Sigmoid colon (tissue), 7 donors: ENCODE measurements around the gene CRNKL1. TPM values are rescaled to one million over a fixed set of nuclear protein-coding genes. Genes with fewer than 3 reads are reported as not detected.

Experiments
- DNase-seq: peaks from one replicate; pipeline ENCODE4 v3.0.0-alpha.2; 2019
- H3K27ac ChIP-seq, 4 donors: fragments of 200-600 bp; sonication (generic); one replicate each; pipeline ENCODE4 v1.5.1; 2016 to 2019; ENCODE audit warnings: mild to moderate bottlenecking in 1 of 4
- H3K27me3 ChIP-seq, 3 donors: fragments of 200-600 bp; sonication (generic); one replicate each; pipeline ENCODE4 v1.5.1; 2019; ENCODE audit warnings: mild to moderate bottlenecking in 1 of 3
- H3K36me3 ChIP-seq, 4 donors: fragments of 200-600 bp; sonication (generic); one replicate each; pipeline ENCODE4 v1.5.1; 2016 to 2019
- H3K4me1 ChIP-seq, 4 donors: fragments of 200-600 bp; sonication (generic); one replicate each; pipeline ENCODE4 v1.5.1; 2017 to 2019
- H3K4me3 ChIP-seq, 4 donors: fragments of 200-600 bp; sonication (generic); one replicate each; pipeline ENCODE4 v1.5.1; 2017 to 2019; ENCODE audit warnings: mild to moderate bottlenecking in 2 of 4, moderate library complexity in 1 of 4
- H3K9me3 ChIP-seq, 4 donors: fragments of 200-600 bp in 3 of 4; sonication (generic) in 3 of 4; one replicate each; pipeline versions ENCODE4 v1.5.1 to v1.6.1; 2013 to 2019
- EP300 ChIP-seq, 4 donors: sonication (generic); formaldehyde crosslinking; IDR thresholded peaks; one replicate each; pipeline ENCODE4 v1.6.1; 2017; ENCODE audit warnings: antibody characterized with exemption in 4 of 4
- POLR2A ChIP-seq, 2 donors: fragments of 450-650 bp; IDR thresholded peaks; one replicate each; pipeline ENCODE4 v1.6.1; 2016; ENCODE audit warnings: antibody characterized with exemption in 2 of 2, mild to moderate bottlenecking in 2 of 2, moderate library complexity in 2 of 2
- POLR2AphosphoS5 ChIP-seq, 4 donors: sonication (generic); formaldehyde crosslinking; IDR thresholded peaks; one replicate each; pipeline ENCODE4 v1.6.1; 2017; ENCODE audit warnings: antibody characterized with exemption in 4 of 4
- whole genome bisulfite sequencing, 2 donors: extraction: QIAGEN DNeasy Blood & Tissue Kit; methylation state at CpG; one replicate each; pipeline ENCODE4 v1.1.7; 2013; 5-methylcytosine and 5-hydroxymethylcytosine counted together
- intact Hi-C: fragments of 100-400 bp; cut with DNase I; formaldehyde crosslinking; loops from one replicate; pipeline ENCODE4 v1.15.1; 2023
- polyA plus RNA-seq, 3 donors: library from polyadenylated mRNA; stranded (reverse); fragments of 200-250 nt; gene quantifications; one replicate each; pipeline ENCODE4 v1.2.3, GENCODE V29; 2013
- total RNA-seq, 4 donors: library from RNA; depleted of rRNA; stranded (reverse); fragments of >200 nt; gene quantifications; one replicate each; pipeline ENCODE4 v1.1.0, GENCODE V29; 2016
- TF ChIP-seq, protein P1 (sequence below), 4 experiments: fragments of 450-650 bp in 3 of 4; fragments of 200-600 bp in 1 of 4; IDR thresholded peaks; one replicate each; pipeline ENCODE4 v1.5.1; 2016 to 2019; ENCODE audit warnings: antibody characterized with exemption in 4 of 4, mild to moderate bottlenecking in 3 of 4, moderate library complexity in 2 of 4
- donor health status: healthy with polysubstance abuse.
- donor health status: Bipolar disorder and iron deficiency.
- donor health status: healthy.

The CRNKL1 gene
- total and polyA plus RNA-seq, 7 donors: 9.0 to 29.1 (median 19.9) TPM

GRCh38 chr20:19996222-19996621 is 56.0 kb downstream of the CRNKL1 start:
- Histone ChIP-seq H3K36me3 (peaks cover 15 to 54% (median 26%) of the 10 kb centered on the region in 4 donors), H3K27me3 (no peaks in the 10 kb centered on the region)

DNA sequence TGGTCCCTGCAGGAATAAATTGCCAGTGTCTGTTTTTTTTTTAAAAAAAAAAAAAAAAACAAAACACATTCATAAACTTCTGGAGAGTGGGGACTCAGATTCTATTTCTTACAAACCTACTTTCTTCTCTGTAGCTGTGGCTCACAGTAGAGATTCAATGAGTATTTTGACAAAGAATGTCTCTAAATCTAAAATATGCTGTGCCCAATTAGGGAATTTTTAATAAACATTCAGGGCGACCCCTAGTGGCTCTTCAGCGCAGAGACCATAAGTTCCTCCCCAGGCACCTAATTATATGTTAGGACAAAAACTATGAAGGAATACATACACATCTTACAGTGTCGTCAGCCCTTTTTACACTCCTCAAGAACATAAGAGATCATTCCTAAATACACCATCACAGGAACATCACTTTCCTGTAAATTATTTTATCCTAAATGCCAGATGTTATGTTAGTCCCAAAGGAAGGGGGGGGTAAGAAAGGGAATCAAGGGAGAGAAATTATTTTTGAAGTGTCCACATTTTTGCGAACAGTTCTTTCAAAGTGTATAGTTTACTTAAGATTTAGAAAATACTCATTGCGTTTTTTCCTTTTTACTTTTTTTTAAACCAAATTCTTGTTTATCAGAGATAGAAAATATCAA is 56.9 kb downstream of the CRNKL1 start:
- H3K4me1 ChIP-seq: peaks cover 0 to 71% (median 47%) of the 10 kb centered on the region in 4 donors
- TF ChIP-seq POLR2AphosphoS5 (IDR thresholded peaks at IDR 0.05) (no peak), POLR2A (IDR thresholded peaks at IDR 0.05) (no peak), EP300 (IDR thresholded peaks at IDR 0.05) (no peak)
- TF ChIP-seq, protein P1, sequence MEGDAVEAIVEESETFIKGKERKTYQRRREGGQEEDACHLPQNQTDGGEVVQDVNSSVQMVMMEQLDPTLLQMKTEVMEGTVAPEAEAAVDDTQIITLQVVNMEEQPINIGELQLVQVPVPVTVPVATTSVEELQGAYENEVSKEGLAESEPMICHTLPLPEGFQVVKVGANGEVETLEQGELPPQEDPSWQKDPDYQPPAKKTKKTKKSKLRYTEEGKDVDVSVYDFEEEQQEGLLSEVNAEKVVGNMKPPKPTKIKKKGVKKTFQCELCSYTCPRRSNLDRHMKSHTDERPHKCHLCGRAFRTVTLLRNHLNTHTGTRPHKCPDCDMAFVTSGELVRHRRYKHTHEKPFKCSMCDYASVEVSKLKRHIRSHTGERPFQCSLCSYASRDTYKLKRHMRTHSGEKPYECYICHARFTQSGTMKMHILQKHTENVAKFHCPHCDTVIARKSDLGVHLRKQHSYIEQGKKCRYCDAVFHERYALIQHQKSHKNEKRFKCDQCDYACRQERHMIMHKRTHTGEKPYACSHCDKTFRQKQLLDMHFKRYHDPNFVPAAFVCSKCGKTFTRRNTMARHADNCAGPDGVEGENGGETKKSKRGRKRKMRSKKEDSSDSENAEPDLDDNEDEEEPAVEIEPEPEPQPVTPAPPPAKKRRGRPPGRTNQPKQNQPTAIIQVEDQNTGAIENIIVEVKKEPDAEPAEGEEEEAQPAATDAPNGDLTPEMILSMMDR (IDR thresholded peaks at IDR 0.05): peak; percentile 49 to 83 (median 72)
- intact Hi-C loops: loop anchor here (1.0 to 2.0 kb wide), 3 partner anchors 19 to 303 kb away; no protein-coding TSS in a partner anchor
- DNase-seq: no peak
- peak overlapping the region in 3 of 4 donors; percentile 76 to 87 (median 83) for H3K27ac ChIP-seq
- no peaks in the 10 kb centered on the region for H3K9me3 ChIP-seq
- no peak overlapping the region for H3K4me3 ChIP-seq
- H3K27me3 ChIP-seq: no peaks in the 10 kb centered on the region
- peaks cover 15 to 50% (median 22%) of the 10 kb centered on the region in 4 donors for H3K36me3 ChIP-seq
- WGBS, 2 donors: 40 to 41% methylated on average over 5 of the region's 5 CpGs

More at GRCh38 chr20:19996222-19996621, 56.0 kb downstream of the CRNKL1 start:
- no peak for DNase-seq
- Histone ChIP-seq H3K9me3 (no peaks in the 10 kb centered on the region), H3K27ac (peak overlapping the region in 3 of 4 donors; percentile 51 to 87 (median 63)), H3K4me3 (no peak overlapping the region), H3K4me1 (peaks cover 0 to 65% (median 47%) of the 10 kb centered on the region in 4 donors)
- intact Hi-C loops: no loop called here
- TF ChIP-seq POLR2A (IDR thresholded peaks at IDR 0.05): no peak
- TF ChIP-seq, protein P1 (IDR thresholded peaks at IDR 0.05): no peak
- no peak for TF ChIP-seq POLR2AphosphoS5 (IDR thresholded peaks at IDR 0.05)
- no peak for TF ChIP-seq EP300 (IDR thresholded peaks at IDR 0.05)
- 89 to 91% methylated on average over 8 of the region's 8 CpGs for WGBS, 2 donors

DNA sequence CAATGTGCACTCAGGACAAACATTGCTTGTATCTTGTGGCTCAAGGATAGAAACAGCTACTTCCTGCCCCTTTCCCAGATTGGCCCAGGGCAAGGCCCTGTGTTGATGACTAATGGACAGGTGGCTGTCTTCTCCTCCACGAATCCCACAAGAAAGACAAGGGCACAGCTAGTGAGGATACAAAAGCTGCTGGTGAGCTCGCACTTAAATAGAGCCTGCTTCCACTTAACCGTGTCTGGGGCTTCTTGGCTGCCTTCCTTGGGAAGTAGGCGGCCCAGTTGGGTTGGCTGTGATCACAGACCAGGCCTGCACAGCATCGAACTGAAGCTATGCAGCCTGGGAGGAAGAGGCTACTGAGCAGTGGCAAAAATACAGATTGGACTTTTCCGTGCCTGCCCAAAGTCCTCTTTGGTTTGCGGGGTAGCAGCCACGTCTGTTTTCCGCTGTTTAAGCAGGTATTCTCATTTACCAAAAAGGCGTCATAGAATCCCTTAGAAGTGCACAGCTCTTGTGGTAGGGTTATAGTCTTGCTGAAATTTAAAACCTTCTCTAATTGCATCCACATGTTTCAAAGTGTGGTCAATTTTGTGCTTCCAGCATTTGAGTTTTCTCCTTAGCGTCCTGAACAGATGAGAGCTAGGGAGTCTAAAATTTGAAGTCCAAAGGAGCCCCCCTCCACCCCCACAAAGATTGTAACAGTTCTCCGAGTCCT is 58.2 kb downstream of the CRNKL1 start:
- DNase-seq: peak; percentile 82
- intact Hi-C loops: loop anchor here (2.0 to 5.0 kb wide), 3 partner anchors 17 to 301 kb away; no protein-coding TSS in a partner anchor
- WGBS, 2 donors: 77 to 78% methylated on average over 12 of the region's 12 CpGs
- no peaks in the 10 kb centered on the region for H3K27me3 ChIP-seq
- peaks cover 10 to 38% (median 16%) of the 10 kb centered on the region in 4 donors for H3K36me3 ChIP-seq
- peak overlapping the region in 1 of 4 donors; percentile 6 for H3K4me3 ChIP-seq
- peaks cover 0 to 62% (median 45%) of the 10 kb centered on the region in 4 donors for H3K4me1 ChIP-seq
- TF ChIP-seq POLR2A (IDR thresholded peaks at IDR 0.05) (no peak), POLR2AphosphoS5 (IDR thresholded peaks at IDR 0.05) (peak in 2 of 4 donors; percentile 67), EP300 (IDR thresholded peaks at IDR 0.05) (no peak)
- TF ChIP-seq, protein P1 (IDR thresholded peaks at IDR 0.05): no peak
- H3K27ac ChIP-seq: peak overlapping the region; percentile 76 to 87 (median 84)
- H3K9me3 ChIP-seq: no peaks in the 10 kb centered on the region

DNA sequence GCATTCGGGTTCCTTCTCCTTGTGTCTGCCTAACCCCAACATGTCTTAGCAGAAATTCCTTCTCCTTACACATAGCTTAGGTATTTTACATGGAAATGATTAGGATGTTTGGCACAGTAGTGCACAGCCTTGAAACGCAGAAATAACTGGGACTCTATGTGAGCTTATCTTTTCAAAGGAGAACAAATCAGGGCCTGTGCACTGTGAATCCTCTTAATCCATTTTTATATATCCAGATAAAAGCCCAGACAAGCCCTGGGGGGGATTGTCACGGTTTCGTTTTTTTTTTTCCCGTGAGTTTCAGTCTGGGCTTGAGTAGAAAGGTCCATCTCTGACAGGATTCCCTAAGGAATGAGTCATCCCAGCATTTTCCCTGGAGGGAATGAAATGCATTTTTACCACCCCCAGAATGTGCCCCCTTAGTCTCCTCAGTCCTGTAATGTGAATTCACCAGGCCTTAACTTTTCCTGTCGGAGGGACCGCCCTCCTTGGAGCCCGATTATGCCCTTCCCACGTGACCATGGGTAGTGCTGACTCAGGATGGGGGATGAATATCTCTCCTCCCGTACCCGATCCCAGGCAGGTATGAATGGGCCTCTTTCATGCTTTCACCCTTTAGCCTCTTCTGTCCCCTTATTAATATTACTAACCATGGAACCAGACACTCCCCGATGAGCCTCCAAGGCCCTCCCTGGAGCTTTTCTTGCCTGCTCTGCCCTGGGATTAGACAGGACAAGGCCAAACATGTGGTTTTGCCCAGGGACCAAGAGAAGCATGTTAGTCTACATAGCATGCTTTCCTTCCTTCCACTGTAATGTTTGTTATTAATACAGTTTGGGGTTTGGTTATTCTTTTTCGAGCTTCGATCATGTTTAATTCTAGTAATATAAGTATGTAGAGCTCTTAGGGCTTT is 59.0 kb downstream of the CRNKL1 start:
- intact Hi-C loops: loop anchor here (5.0 kb wide), 1 partner anchor 106 kb away; no protein-coding TSS in a partner anchor

More for the DNA sequence above, 59.0 kb downstream of the CRNKL1 start:
- H3K4me1 ChIP-seq: peaks cover 0 to 65% (median 47%) of the 10 kb centered on the region in 4 donors
- peak overlapping the region in 2 of 4 donors; percentile 2 to 19 for H3K4me3 ChIP-seq
- no peaks in the 10 kb centered on the region for H3K27me3 ChIP-seq
- H3K27ac ChIP-seq: peak overlapping the region; percentile 76 to 87 (median 84)
- TF ChIP-seq POLR2A (IDR thresholded peaks at IDR 0.05) (no peak), EP300 (IDR thresholded peaks at IDR 0.05) (no peak)
- TF ChIP-seq, protein P1 (IDR thresholded peaks at IDR 0.05): no peak
- no peaks in the 10 kb centered on the region for H3K9me3 ChIP-seq
- WGBS, 2 donors: 74 to 83% methylated on average over 14 of the region's 14 CpGs
- H3K36me3 ChIP-seq: peaks cover 1 to 30% (median 10%) of the 10 kb centered on the region in 4 donors
- DNase-seq: no peak
